T-cell (primary cell): Measurements from ENCODE around the gene PARVA. TPM values are rescaled to one million over a fixed set of nuclear protein-coding genes. Genes with fewer than 3 reads are reported as not detected.
A peak's percentile ranks its signal among the peaks of the same experiment; 100 is the strongest.

Source experiments
- ATAC-seq, 4 experiments: fragments of 200-7000 bp in 3 of 4; fragments of 150-1000 bp in 1 of 4; cut with Tn5 transposase; replicated peaks in 1 of 4; 1 replicate in 3 of 4; 2 replicates in 1 of 4; pipeline ENCODE4 v1.10.0; 2021; ENCODE audit warnings: moderate library complexity in 3 of 4, mild to moderate bottlenecking in 2 of 4, moderate number of reproducible peaks in 1 of 4
- CTCF ChIA-PET, 2 donors: fragments of 300-600 bp; sonication (Branson Sonifier 250); formaldehyde crosslinking; loops; one replicate each; lab custom pipeline; 2022; ENCODE audit warnings: antibody characterized with exemption in 2 of 2; lab: Charles Lee
- POLR2A ChIA-PET, 2 donors: fragments of 300-600 bp; sonication (Branson Sonifier 250); formaldehyde crosslinking; loops; one replicate each; lab custom pipeline; 2022; ENCODE audit warnings: antibody characterized with exemption in 2 of 2; lab: Charles Lee
- DNase-seq, 35 experiments: peaks; one replicate each; pipeline versions ENCODE4 v3.0.0 to v3.0.0-alpha.2; 2013 to 2023
- H3K27ac ChIP-seq: one replicate; pipeline ENCODE4 v1.5.1; 2013; ENCODE audit warnings: low read length
- H3K27me3 ChIP-seq, 2 experiments: replicated peaks in 1 of 2; 1 replicate in 1 of 2; 2 replicates in 1 of 2; pipeline versions ENCODE4 v1.6.1 to v1.7.0; 2013; ENCODE audit warnings: low read length in 1 of 2, mixed read lengths in 1 of 2; ENCODE audit not compliant: control insufficient read depth in 2 of 2, insufficient read depth in 2 of 2; ENCODE audit errors: extremely low read depth in 1 of 2
- H3K36me3 ChIP-seq, 2 donors: 1 replicate in 1 of 2; 2 replicates in 1 of 2; pipeline versions ENCODE4 v1.6.1 to v1.7.0; 2013; ENCODE audit warnings: low read length in 1 of 2; ENCODE audit not compliant: control insufficient read depth in 2 of 2, insufficient read depth in 1 of 2; ENCODE audit errors: extremely low read depth in 1 of 2
- H3K4me1 ChIP-seq, 2 experiments: 1 replicate in 1 of 2; 2 replicates in 1 of 2; pipeline versions ENCODE4 v1.6.1 to v1.7.0; 2013; ENCODE audit warnings: low read length in 2 of 2, mixed read lengths in 1 of 2; ENCODE audit not compliant: insufficient read depth in 2 of 2, control insufficient read depth in 1 of 2; ENCODE audit errors: extremely low read depth in 1 of 2
- H3K4me3 ChIP-seq, 2 donors: 1 replicate in 1 of 2; 2 replicates in 1 of 2; pipeline versions ENCODE4 v1.5.1 to v1.7.0; 2013; ENCODE audit warnings: mild to moderate bottlenecking in 2 of 2, low read length in 1 of 2, moderate library complexity in 1 of 2; ENCODE audit not compliant: control insufficient read depth in 1 of 2; ENCODE audit errors: extremely low read depth in 1 of 2
- H3K9me3 ChIP-seq: 2 replicates; pipeline ENCODE4 v1.7.0; 2013
- H3K27ac Mint-ChIP-seq, 2 donors: one replicate each; pipeline ENCODE4 v1.8.0; 2020 to 2021; ENCODE audit warnings: mild to moderate bottlenecking in 2 of 2, mixed read lengths in 2 of 2
- H3K27me3 Mint-ChIP-seq, 2 donors: one replicate each; pipeline ENCODE4 v1.8.0; 2021 to 2022; ENCODE audit warnings: mixed read lengths in 2 of 2
- H3K36me3 Mint-ChIP-seq: one replicate; pipeline ENCODE4 v1.8.0; 2021; ENCODE audit warnings: mixed read lengths
- H3K4me1 Mint-ChIP-seq, 3 donors: one replicate each; pipeline ENCODE4 v1.8.0; 2020 to 2022; ENCODE audit warnings: mixed read lengths in 3 of 3, mild to moderate bottlenecking in 1 of 3
- H3K4me3 Mint-ChIP-seq, 3 donors: one replicate each; pipeline ENCODE4 v1.8.0; 2020 to 2022; ENCODE audit warnings: mild to moderate bottlenecking in 3 of 3, mixed read lengths in 3 of 3, moderate library complexity in 3 of 3
- H3K9me3 Mint-ChIP-seq, 3 donors: one replicate each; pipeline ENCODE4 v1.8.0; 2020 to 2022; ENCODE audit warnings: mixed read lengths in 3 of 3
- WGBS: methylation state at CpG from one replicate; pipeline ENCODE4 v1.1.5; 2013; ENCODE audit warnings: missing lambda C conversion rate; ENCODE audit not compliant: insufficient coverage; 5-methylcytosine and 5-hydroxymethylcytosine counted together
- total RNA-seq, 35 experiments: library from RNA in 6 of 35; stranded (reverse) in 6 of 35; fragments of 120-200 nt in 1 of 35; gene quantifications; one replicate each; pipeline versions ENCODE4 v1.2.1 to v1.2.4 and lab custom pipeline; 2013 to 2026

PARVA gene
- total RNA-seq, 5 donors from 2014 or later (not counting 1 experiment from before 2014, with no cell fraction given), result 0.41 to 0.93 (median 0.75) TPM

- Histone ChIP-seq H3K36me3 (no peaks in the 10 kb centered on the region), H3K27me3 (peaks cover 3 to 5% of the 10 kb centered on the region in 2 experiments), H3K4me3 (no peak overlapping the region), H3K9me3 (no peaks in the 10 kb centered on the region), H3K27ac (no peak overlapping the region), H3K4me1 (no peaks in the 10 kb centered on the region)
- Mint-ChIP-seq H3K4me3 (no peak overlapping the region), H3K36me3 (no peaks in the 10 kb centered on the region), H3K27me3 (peaks cover 2 to 3% of the 10 kb centered on the region in 2 donors), H3K9me3 (no peaks in the 10 kb centered on the region), H3K27ac (no peak overlapping the region), H3K4me1 (no peaks in the 10 kb centered on the region)
- POLR2A ChIA-PET, result no interaction called here
- ATAC-seq (no peak), DNase-seq (no peak)
- CTCF ChIA-PET, result no interaction called here
- 83% methylated on average over 3 of the region's 3 CpGs for WGBS
Observed at GRCh38 chr11:12404436-12404835, 27.1 kb downstream of the PARVA start.

- Histone ChIP-seq H3K27me3 (peaks cover 0 to 14% of the 10 kb centered on the region in 2 experiments), H3K27ac (no peak overlapping the region), H3K9me3 (no peaks in the 10 kb centered on the region), H3K4me1 (no peaks in the 10 kb centered on the region), H3K36me3 (no peaks in the 10 kb centered on the region), H3K4me3 (no peak overlapping the region)
- ChIA-PET CTCF (no interaction called here), POLR2A (no interaction called here)
- WGBS, result 86% methylated on average over 2 of the region's 4 CpGs
- DNase-seq, result no peak
- Mint-ChIP-seq H3K4me1 (no peaks in the 10 kb centered on the region), H3K9me3 (no peaks in the 10 kb centered on the region), H3K4me3 (no peak overlapping the region), H3K27me3 (peaks cover 6% of the 10 kb centered on the region in 2 donors), H3K36me3 (no peaks in the 10 kb centered on the region), H3K27ac (no peak overlapping the region)
- no peak for ATAC-seq
Observed at GRCh38 chr11:12408156-12408770, 30.9 kb downstream of the PARVA start.

- H3K36me3 Mint-ChIP-seq, result no peaks in the 10 kb centered on the region
- DNase-seq, result no peak
- WGBS, result 57% methylated on average over 1 of the region's 3 CpGs
- POLR2A ChIA-PET, result no interaction called here
- H3K27me3 Mint-ChIP-seq, result peaks cover 6 to 8% of the 10 kb centered on the region in 2 donors
- H3K27ac Mint-ChIP-seq, result no peak overlapping the region
- H3K9me3 Mint-ChIP-seq, result no peaks in the 10 kb centered on the region
- CTCF ChIA-PET, result no interaction called here
- ATAC-seq, result no peak
- H3K4me3 Mint-ChIP-seq, result no peak overlapping the region
- H3K9me3 ChIP-seq, result no peaks in the 10 kb centered on the region
- H3K27me3 ChIP-seq, result peaks cover 0 to 14% of the 10 kb centered on the region in 2 experiments
- no peak overlapping the region for H3K27ac ChIP-seq
- H3K4me3 ChIP-seq, result no peak overlapping the region
- no peaks in the 10 kb centered on the region for H3K36me3 ChIP-seq
- H3K4me1 Mint-ChIP-seq, result no peaks in the 10 kb centered on the region
- no peaks in the 10 kb centered on the region for H3K4me1 ChIP-seq
Observed at GRCh38 chr11:12409621-12410005, 32.2 kb downstream of the PARVA start.

- no peak overlapping the region for H3K27ac ChIP-seq
- H3K36me3 ChIP-seq, result no peaks in the 10 kb centered on the region
- Mint-ChIP-seq H3K36me3 (no peaks in the 10 kb centered on the region), H3K27ac (no peak overlapping the region), H3K4me3 (no peak overlapping the region), H3K27me3 (peaks cover 9 to 11% of the 10 kb centered on the region in 2 donors), H3K9me3 (no peaks in the 10 kb centered on the region), H3K4me1 (no peaks in the 10 kb centered on the region)
- H3K27me3 ChIP-seq, result peaks cover 0 to 14% of the 10 kb centered on the region in 2 experiments
- H3K4me1 ChIP-seq, result no peaks in the 10 kb centered on the region
- ATAC-seq (no peak), DNase-seq (no peak)
- no peaks in the 10 kb centered on the region for H3K9me3 ChIP-seq
- WGBS, result 66% methylated on average over 3 of the region's 10 CpGs
- CTCF ChIA-PET, result interaction anchor here in 1 of 2 donors (1.0 kb wide), 1 partner anchor 79 kb away, joined by 3 read pairs; no protein-coding TSS in a partner anchor
- no peak overlapping the region for H3K4me3 ChIP-seq
- POLR2A ChIA-PET, result no interaction called here
Observed at GRCh38 chr11:12410006-12410728, 32.8 kb downstream of the PARVA start.

GRCh38 chr11:12411393-12411792 lies 34.0 kb downstream of the PARVA start:
- Mint-ChIP-seq H3K4me3 (no peak overlapping the region), H3K4me1 (no peaks in the 10 kb centered on the region), H3K36me3 (no peaks in the 10 kb centered on the region), H3K9me3 (no peaks in the 10 kb centered on the region), H3K27ac (no peak overlapping the region), H3K27me3 (peaks cover 6 to 13% of the 10 kb centered on the region in 2 donors)
- no CpG with 5 or more reads among the region's 3 CpGs for WGBS
- Histone ChIP-seq H3K4me3 (no peak overlapping the region), H3K27me3 (peaks cover 0 to 16% of the 10 kb centered on the region in 2 experiments), H3K4me1 (no peaks in the 10 kb centered on the region), H3K27ac (no peak overlapping the region), H3K9me3 (no peaks in the 10 kb centered on the region), H3K36me3 (no peaks in the 10 kb centered on the region)
- POLR2A ChIA-PET, result no interaction called here
- no peak for DNase-seq
- no peak for ATAC-seq
- CTCF ChIA-PET, result no interaction called here

- ChIA-PET CTCF (interaction anchor here in 1 of 2 donors (0.9 kb wide), 1 partner anchor 477 kb away, joined by 3 read pairs; no protein-coding TSS in a partner anchor), POLR2A (no interaction called here)
- Mint-ChIP-seq H3K27ac (no peak overlapping the region), H3K27me3 (peaks cover 6 to 17% of the 10 kb centered on the region in 2 donors), H3K4me3 (no peak overlapping the region), H3K9me3 (no peaks in the 10 kb centered on the region), H3K4me1 (no peaks in the 10 kb centered on the region), H3K36me3 (no peaks in the 10 kb centered on the region)
- Histone ChIP-seq H3K36me3 (no peaks in the 10 kb centered on the region), H3K27me3 (peaks cover 0 to 17% of the 10 kb centered on the region in 2 experiments), H3K9me3 (no peaks in the 10 kb centered on the region), H3K4me3 (no peak overlapping the region), H3K27ac (no peak overlapping the region), H3K4me1 (no peaks in the 10 kb centered on the region)
- peak in 17 of 35 experiments; percentile 3 to 37 (median 9) for DNase-seq
- 32% methylated on average over 6 of the region's 7 CpGs for WGBS
- ATAC-seq, result peak in 1 of 4 experiments; percentile 58
Observed at GRCh38 chr11:12411806-12412727, 34.7 kb downstream of the PARVA start.
